ENCODE measurements around the gene PLPPR1.

DNA sequence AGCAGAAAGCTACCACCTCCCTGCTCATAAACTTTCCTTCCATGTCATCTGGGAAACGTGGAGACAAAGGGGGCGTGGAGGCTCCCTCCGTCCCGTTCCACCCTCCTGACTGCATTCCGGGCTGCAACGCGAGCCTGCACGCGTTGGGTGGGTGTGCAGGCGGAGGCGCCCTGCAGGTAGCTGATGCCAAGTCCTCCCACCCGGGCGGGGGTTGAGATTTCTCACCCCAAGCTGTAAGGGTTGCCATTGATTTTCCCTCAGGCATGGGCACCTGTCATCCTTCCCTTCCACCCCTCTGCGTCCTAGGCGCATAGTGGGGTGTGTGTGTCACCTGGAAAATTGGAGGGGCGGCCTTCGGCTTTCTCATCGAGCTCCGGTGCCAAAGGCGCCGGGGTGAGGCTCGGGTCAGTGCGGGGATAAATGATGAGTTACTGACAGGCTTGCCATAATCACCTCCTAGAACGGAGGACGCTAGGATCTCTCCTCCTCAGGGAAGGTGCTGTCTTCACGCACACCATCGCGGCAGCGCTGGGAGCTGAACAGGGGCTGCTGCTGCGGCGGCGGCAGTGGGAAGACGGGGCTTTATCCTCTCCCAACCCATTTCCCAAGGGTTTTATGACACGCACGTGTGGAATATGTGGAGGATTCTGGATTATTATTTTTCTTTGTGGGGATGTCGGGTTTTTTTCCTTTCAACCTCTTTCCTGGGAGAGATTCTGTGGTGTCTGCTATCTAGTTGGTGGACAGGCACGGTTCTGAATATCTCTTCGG lies 973 bp downstream of the PLPPR1 start:
- TF ChIP-seq, protein P1, sequence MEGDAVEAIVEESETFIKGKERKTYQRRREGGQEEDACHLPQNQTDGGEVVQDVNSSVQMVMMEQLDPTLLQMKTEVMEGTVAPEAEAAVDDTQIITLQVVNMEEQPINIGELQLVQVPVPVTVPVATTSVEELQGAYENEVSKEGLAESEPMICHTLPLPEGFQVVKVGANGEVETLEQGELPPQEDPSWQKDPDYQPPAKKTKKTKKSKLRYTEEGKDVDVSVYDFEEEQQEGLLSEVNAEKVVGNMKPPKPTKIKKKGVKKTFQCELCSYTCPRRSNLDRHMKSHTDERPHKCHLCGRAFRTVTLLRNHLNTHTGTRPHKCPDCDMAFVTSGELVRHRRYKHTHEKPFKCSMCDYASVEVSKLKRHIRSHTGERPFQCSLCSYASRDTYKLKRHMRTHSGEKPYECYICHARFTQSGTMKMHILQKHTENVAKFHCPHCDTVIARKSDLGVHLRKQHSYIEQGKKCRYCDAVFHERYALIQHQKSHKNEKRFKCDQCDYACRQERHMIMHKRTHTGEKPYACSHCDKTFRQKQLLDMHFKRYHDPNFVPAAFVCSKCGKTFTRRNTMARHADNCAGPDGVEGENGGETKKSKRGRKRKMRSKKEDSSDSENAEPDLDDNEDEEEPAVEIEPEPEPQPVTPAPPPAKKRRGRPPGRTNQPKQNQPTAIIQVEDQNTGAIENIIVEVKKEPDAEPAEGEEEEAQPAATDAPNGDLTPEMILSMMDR (conservative IDR thresholded peaks at IDR 0.05), result no peak
- TF ChIP-seq ZFX (IDR thresholded peaks at IDR 0.05), result no peak
